KOPT-K1 (cell line): ENCODE measurements around the gene SIRPB1.
"Not testable (repeated sequence)": the region's sequence is repeated elsewhere in the genome, so short reads cannot be mapped to it uniquely, and the experiment has no call there.

Experiments used
- H3K27ac ChIP-seq: fragments of 200-600 bp; sonication (generic); 2 replicates; pipeline ENCODE4 v1.5.1; 2016; ENCODE audit warnings: antibody characterized with exemption, mild to moderate bottlenecking, low read depth, low read length; ENCODE audit not compliant: poor library complexity, severe bottlenecking
- H3K36me3 ChIP-seq: fragments of 200-600 bp; sonication (generic); 2 replicates; pipeline ENCODE4 v1.5.1; 2017; ENCODE audit warnings: antibody characterized with exemption, mild to moderate bottlenecking, low read length, moderate library complexity; ENCODE audit not compliant: insufficient read depth
- H3K9me3 ChIP-seq: fragments of 200-600 bp; sonication (generic); 2 replicates; pipeline ENCODE4 v1.5.1; 2017; ENCODE audit warnings: antibody characterized with exemption, low read length, mild to moderate bottlenecking; ENCODE audit not compliant: insufficient read depth, poor library complexity, severe bottlenecking

The SIRPB1 gene

GRCh38 chr20:1628621-1629020 lies 8.8 kb upstream of the SIRPB1 start:
- H3K36me3 ChIP-seq = no peaks in the 10 kb centered on the region
- no peaks in the 10 kb centered on the region for H3K9me3 ChIP-seq
- H3K27ac ChIP-seq = no peak overlapping the region

DNA sequence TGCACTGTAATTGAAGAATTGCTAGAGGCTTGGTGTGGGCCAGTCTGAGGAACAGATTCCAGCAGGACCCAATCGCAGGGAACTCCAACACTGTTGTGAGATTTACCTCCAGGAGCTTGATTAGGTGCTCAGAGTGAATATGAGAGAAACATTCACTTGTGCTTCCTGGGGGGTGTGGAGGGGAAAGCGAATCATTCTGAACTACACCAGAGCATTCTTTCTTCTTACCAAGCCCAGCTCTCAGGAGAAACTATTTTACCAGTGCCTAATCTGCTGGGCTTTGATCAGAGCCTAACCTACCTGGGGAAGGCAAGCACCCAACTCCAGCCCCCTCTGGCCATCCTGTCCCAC lies 7.4 kb upstream of the SIRPB1 start:
- Histone ChIP-seq H3K27ac (no peak overlapping the region), H3K36me3 (no peaks in the 10 kb centered on the region), H3K9me3 (no peaks in the 10 kb centered on the region)

GRCh38 chr20:1626528-1627199 lies 6.9 kb upstream of the SIRPB1 start:
- Histone ChIP-seq H3K36me3 (no peaks in the 10 kb centered on the region), H3K27ac (no peak overlapping the region), H3K9me3 (no peaks in the 10 kb centered on the region)

- Histone ChIP-seq H3K27ac (no peak overlapping the region), H3K36me3 (no peaks in the 10 kb centered on the region), H3K9me3 (no peaks in the 10 kb centered on the region)
Observed at GRCh38 chr20:1625083-1625690, 5.4 kb upstream of the SIRPB1 start.

GRCh38 chr20:1623501-1624205 lies 3.8 kb upstream of the SIRPB1 start:
- Histone ChIP-seq H3K27ac (no peak overlapping the region), H3K9me3 (peaks cover 6% of the 10 kb centered on the region), H3K36me3 (no peaks in the 10 kb centered on the region)

- Histone ChIP-seq H3K36me3 (no peaks in the 10 kb centered on the region), H3K27ac (no peak overlapping the region)
Observed at GRCh38 chr20:1622450-1622849, 2.6 kb upstream of the SIRPB1 start.

GRCh38 chr20:1621316-1621715 lies 1.5 kb upstream of the SIRPB1 start:
- H3K9me3 ChIP-seq = peaks cover 7% of the 10 kb centered on the region
- H3K36me3 ChIP-seq = no peaks in the 10 kb centered on the region
- no peak overlapping the region for H3K27ac ChIP-seq

More at GRCh38 chr20:1622450-1622849, 2.6 kb upstream of the SIRPB1 start:
- H3K9me3 ChIP-seq = peaks cover 7% of the 10 kb centered on the region

DNA sequence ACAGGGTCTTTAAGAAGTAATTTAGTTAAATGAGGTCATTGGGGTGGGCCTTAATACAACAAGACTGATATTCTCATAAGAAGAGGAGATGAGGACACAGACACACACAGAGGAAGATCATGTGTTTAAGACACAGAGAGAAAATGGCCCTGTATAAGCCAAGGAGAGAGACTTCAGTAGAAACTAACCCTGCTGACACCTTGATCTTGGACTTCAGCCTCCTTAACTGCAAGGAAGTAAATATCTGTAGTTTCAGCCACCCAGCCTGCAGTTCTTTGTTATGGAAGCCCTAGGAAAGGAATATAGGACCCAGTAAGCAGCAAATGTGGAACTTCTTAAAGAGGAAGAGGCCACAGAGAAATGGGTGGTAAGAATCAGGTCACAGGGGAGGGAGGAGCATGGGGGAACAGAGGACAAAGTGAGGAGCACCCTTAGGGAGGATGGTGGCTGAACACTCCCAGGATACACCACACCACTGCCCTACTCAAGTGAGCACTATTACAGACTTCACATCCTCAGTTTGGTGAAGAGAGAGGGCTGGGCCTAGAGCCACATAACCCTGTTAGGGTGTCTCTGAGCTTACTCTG lies 762 bp downstream of the SIRPB1 start:
- no peaks in the 10 kb centered on the region for H3K36me3 ChIP-seq
- no peak overlapping the region for H3K27ac ChIP-seq
- peaks cover 7% of the 10 kb centered on the region for H3K9me3 ChIP-seq

DNA sequence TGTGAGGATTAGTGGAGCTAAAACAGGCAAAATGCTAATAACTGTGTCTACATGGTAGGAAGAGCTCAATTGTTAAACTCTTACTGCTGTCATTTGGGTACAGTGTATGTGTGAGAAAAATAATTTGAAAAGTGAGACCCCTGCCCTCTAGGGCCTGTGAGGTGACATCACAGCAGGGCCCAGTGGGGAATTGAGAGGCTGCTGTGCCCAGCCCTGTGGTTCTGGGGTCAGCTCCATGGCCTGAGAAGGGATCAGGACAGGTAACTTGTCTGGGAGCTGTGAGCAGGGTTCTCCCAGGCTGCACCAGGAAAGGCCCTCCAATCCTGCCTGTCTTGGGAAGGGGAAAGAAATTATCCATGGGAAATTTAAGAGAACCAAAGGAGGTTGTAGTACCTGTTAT lies 1.3 kb downstream of the SIRPB1 start:
- H3K27ac ChIP-seq = no peak overlapping the region
- no peaks in the 10 kb centered on the region for H3K36me3 ChIP-seq
- peaks cover 7% of the 10 kb centered on the region for H3K9me3 ChIP-seq

- Histone ChIP-seq H3K9me3 (peaks cover 7% of the 10 kb centered on the region), H3K27ac (no peak overlapping the region), H3K36me3 (no peaks in the 10 kb centered on the region)
Observed at GRCh38 chr20:1616858-1617434, 2.9 kb downstream of the SIRPB1 start.

DNA sequence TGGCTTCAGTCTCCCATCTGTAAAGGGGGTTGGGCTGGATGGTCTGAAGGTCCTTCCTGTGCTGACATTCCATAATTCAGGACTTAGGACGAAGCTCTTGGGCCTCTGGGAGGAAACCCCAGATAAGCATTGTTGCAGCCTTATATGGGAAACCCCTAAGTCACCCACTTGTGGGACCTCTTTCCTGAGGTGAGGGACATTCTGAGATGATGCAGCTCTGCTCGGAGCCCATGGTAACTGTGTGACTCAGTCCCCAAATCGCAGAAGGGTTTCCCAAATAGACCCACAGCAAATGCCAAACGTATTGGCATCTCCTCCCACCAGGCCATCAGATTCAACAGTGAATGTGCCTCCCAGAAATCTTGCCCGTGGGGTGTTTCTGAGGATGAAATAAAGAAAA lies 9.4 kb downstream of the SIRPB1 start:
- H3K27ac ChIP-seq, H3K36me3 ChIP-seq, H3K9me3 ChIP-seq: not testable (repeated sequence)

DNA sequence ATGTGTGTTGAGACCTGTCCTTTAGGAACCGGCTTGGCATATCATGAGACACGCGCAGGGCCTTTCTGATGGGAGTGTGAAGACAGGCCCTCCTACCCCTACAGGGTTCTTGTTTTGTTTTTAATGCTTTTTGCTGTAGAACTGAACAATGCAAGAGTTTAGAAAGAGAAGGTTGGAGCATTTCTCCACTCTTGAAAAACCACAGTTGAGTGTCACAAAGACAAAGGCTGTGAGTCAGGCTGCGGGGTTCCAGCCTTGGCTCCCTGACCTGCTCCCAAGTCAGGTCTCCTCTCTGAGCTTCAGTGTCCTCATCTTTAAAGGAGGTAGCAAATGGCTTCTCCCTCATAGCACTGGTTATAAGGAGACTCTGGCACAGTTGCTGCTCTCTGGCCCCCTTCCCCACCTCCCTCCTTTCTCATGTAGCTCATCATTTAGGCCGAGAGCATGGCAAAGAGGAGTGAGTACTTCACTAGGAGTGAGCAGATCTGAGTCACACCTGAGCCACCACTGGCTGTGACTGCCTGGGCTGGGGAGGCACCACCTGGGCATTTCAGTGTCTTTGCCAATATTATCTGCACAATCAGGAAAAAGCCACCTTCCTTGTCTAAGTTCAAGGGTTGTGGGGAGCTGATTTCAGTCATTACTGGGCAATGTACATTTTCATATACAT lies 11.0 kb downstream of the SIRPB1 start:
- not testable (repeated sequence) for H3K27ac ChIP-seq, H3K9me3 ChIP-seq, H3K36me3 ChIP-seq

- Histone ChIP-seq H3K27ac (no peak overlapping the region), H3K36me3 (no peaks in the 10 kb centered on the region), H3K9me3 (no peaks in the 10 kb centered on the region)
Observed at GRCh38 chr20:1600736-1601135, 19.1 kb downstream of the SIRPB1 start.

GRCh38 chr20:1595333-1595732 lies 24.5 kb downstream of the SIRPB1 start:
- H3K9me3 ChIP-seq = no peaks in the 10 kb centered on the region
- H3K27ac ChIP-seq = no peak overlapping the region
- no peaks in the 10 kb centered on the region for H3K36me3 ChIP-seq
